ENCODE results near the gene IL3RA.

IL3RA gene

GRCh38 chrX:1385253-1386223 is 49.0 kb downstream of the IL3RA start:
- DNase-seq: no peak

GRCh38 chrX:1386338-1387127 is 49.9 kb downstream of the IL3RA start:
- no peak for DNase-seq

- no peak for DNase-seq
Observed at GRCh38 chrX:1387141-1387776, 50.7 kb downstream of the IL3RA start.

GRCh38 chrX:1388651-1389050 is 52.1 kb downstream of the IL3RA start:
- DNase-seq: peak; percentile 27

- DNase-seq: peak; percentile 26
Observed at GRCh38 chrX:1389181-1389992, 52.8 kb downstream of the IL3RA start.

GRCh38 chrX:1389993-1390285 is 53.4 kb downstream of the IL3RA start:
- no peak for DNase-seq

GRCh38 chrX:1390621-1391369 is 54.2 kb downstream of the IL3RA start:
- peak; percentile 26 for DNase-seq

GRCh38 chrX:1391370-1391706 is 54.8 kb downstream of the IL3RA start:
- DNase-seq: no peak

- peak; percentile 100 for DNase-seq
Observed at GRCh38 chrX:1391707-1392375, 55.3 kb downstream of the IL3RA start, which contains the start of gene SLC25A6. Gene SLC25A6, minus strand, starts transcription at chrX:1392113. Its CDS starts 104 bp downstream, at chrX:1392009.

GRCh38 chrX:1392376-1393068 is 55.9 kb downstream of the IL3RA start:
- DNase-seq: no peak

GRCh38 chrX:1393871-1394615 is 57.5 kb downstream of the IL3RA start:
- DNase-seq: no peak

GRCh38 chrX:1394731-1395501 is 58.3 kb downstream of the IL3RA start:
- peak; percentile 31 for DNase-seq

- DNase-seq: no peak
Observed at GRCh38 chrX:1395646-1396216, 59.1 kb downstream of the IL3RA start.

- no peak for DNase-seq
Observed at GRCh38 chrX:1397001-1397400, 60.4 kb downstream of the IL3RA start.

GRCh38 chrX:1397441-1398270 is 61.1 kb downstream of the IL3RA start:
- DNase-seq: no peak

- DNase-seq: no peak
Observed at GRCh38 chrX:1398431-1399340, 62.1 kb downstream of the IL3RA start.

- DNase-seq: no peak
Observed at GRCh38 chrX:1400049-1400448, 63.5 kb downstream of the IL3RA start.

All from activated CD4-positive, CD25-positive, alpha-beta regulatory T cell treated with anti-CD3 and anti-CD28 coated beads, Interleukin-2, amount 50 U/mL, for 72 hours (primary cell).